Cardiac ventricle fibroblast (primary cell): Measurements from ENCODE around the gene KBTBD2. TPM values are rescaled to one million over a fixed set of nuclear protein-coding genes. Genes with fewer than 3 reads are reported as not detected.

Experiments used
- total RNA-seq: library from RNA; depleted of rRNA; stranded (reverse); fragments of >200 nt; gene quantifications from 2 replicates; pipeline ENCODE4 v1.2.3, GENCODE V29; 2015

Gene KBTBD2
- 12.0 and 19.2 TPM in 2 replicates for total RNA-seq

GRCh38 chr7:32891043-32891799 lies at the start of gene KBTBD2:
KBTBD2 (minus strand) TSS chr7:32891760; CDS start chr7:32879604, 12,156 bp downstream.

Other genes with a start within 250 kb of the KBTBD2 start
- gene FKBP9, start 65.7 kb upstream of the KBTBD2 start, total RNA-seq: 178 and 181 TPM in 2 replicates
- gene NT5C3A, start 171.0 kb upstream of the KBTBD2 start, total RNA-seq: 9.2 and 10.6 TPM in 2 replicates
- gene RP9, start 217.6 kb upstream of the KBTBD2 start, total RNA-seq: 5.2 and 7.4 TPM in 2 replicates
- gene BBS9, start 237.8 kb upstream of the KBTBD2 start, total RNA-seq: 8.2 and 11.0 TPM in 2 replicates